Upper lobe of left lung (tissue), 4 donors: ENCODE data around the gene PBX3.

Source experiments
- CTCF ChIP-seq, 6 experiments: fragments of 450-650 bp in 4 of 6; fragments of 200-600 bp in 2 of 6; sonication (generic) in 2 of 6; IDR thresholded peaks; one replicate each; pipeline ENCODE4 v1.5.1; 2016 to 2019; ENCODE audit warnings: antibody characterized with exemption in 6 of 6
- POLR2A ChIP-seq, 4 donors: fragments of 450-650 bp; IDR thresholded peaks; one replicate each; pipeline ENCODE4 v1.5.1; 2016 to 2017; ENCODE audit warnings: antibody characterized with exemption in 4 of 4, mild to moderate bottlenecking in 2 of 4

- TF ChIP-seq CTCF (IDR thresholded peaks at IDR 0.05) (no peak), POLR2A (IDR thresholded peaks at IDR 0.05) (no peak)
Observed at GRCh38 chr9:125886365-125886764, 139.2 kb downstream of the PBX3 start.
